Spleen (tissue), 11 donors: ENCODE data around the gene CEND1. TPM values are rescaled to one million over a fixed set of nuclear protein-coding genes. Genes with fewer than 3 reads are reported as not detected.

ENCODE experiments used
- DNase-seq: peaks from one replicate; pipeline ENCODE4 v3.0.0-alpha.2; 2020
- H3K27ac ChIP-seq, 8 donors: fragments of 200-600 bp; sonication (generic) in 7 of 8; 1 replicate in 4 of 8; 2 replicates in 4 of 8; pipeline versions ENCODE4 v1.5.0 to v1.8.0; 2016 to 2021; ENCODE audit warnings: inconsistent platforms in 4 of 8, mild to moderate bottlenecking in 4 of 8, moderate library complexity in 1 of 8
- H3K27me3 ChIP-seq, 7 donors: fragments of 200-600 bp; sonication (generic) in 6 of 7; replicated peaks in 1 of 7; 1 replicate in 4 of 7; 2 replicates in 3 of 7; pipeline versions ENCODE4 v1.5.0 to v1.8.0; 2016 to 2021; ENCODE audit warnings: inconsistent platforms in 3 of 7, mild to moderate bottlenecking in 1 of 7
- H3K36me3 ChIP-seq, 6 donors: fragments of 200-600 bp; sonication (generic) in 5 of 6; 1 replicate in 4 of 6; 2 replicates in 2 of 6; pipeline versions ENCODE4 v1.5.0 to v1.8.0; 2016 to 2021; ENCODE audit warnings: inconsistent platforms in 2 of 6
- H3K4me1 ChIP-seq, 6 donors: fragments of 200-600 bp; sonication (generic) in 5 of 6; 1 replicate in 3 of 6; 2 replicates in 3 of 6; pipeline versions ENCODE4 v1.5.0 to v1.8.0; 2016 to 2021; ENCODE audit warnings: inconsistent platforms in 3 of 6
- H3K4me3 ChIP-seq, 8 donors: fragments of 200-600 bp; sonication (generic) in 7 of 8; 1 replicate in 4 of 8; 2 replicates in 4 of 8; pipeline versions ENCODE4 v1.5.0 to v1.8.0; 2016 to 2021; ENCODE audit warnings: inconsistent platforms in 4 of 8, mild to moderate bottlenecking in 4 of 8, moderate library complexity in 2 of 8
- H3K9me3 ChIP-seq, 8 donors: fragments of 200-600 bp; sonication (generic) in 7 of 8; 1 replicate in 4 of 8; 2 replicates in 4 of 8; pipeline versions ENCODE4 v1.5.0 to v1.8.0; 2016 to 2021; ENCODE audit warnings: inconsistent platforms in 4 of 8
- POLR2A ChIP-seq, 3 donors: fragments of 450-650 bp; IDR thresholded peaks; one replicate each; pipeline ENCODE4 v1.5.1; 2017; ENCODE audit warnings: antibody characterized with exemption in 3 of 3, mild to moderate bottlenecking in 1 of 3
- POLR2AphosphoS5 ChIP-seq, 3 donors: sonication (generic); formaldehyde crosslinking; IDR thresholded peaks; one replicate each; pipeline ENCODE4 v1.5.1; 2017; ENCODE audit warnings: antibody characterized with exemption in 3 of 3
- WGBS, 5 donors: extraction: QIAGEN DNeasy Blood & Tissue Kit in 3 of 5; methylation state at CpG; one replicate each; pipeline versions ENCODE4 v1.1.5 to v1.1.7; 2013 to 2018; 5-methylcytosine and 5-hydroxymethylcytosine counted together
- intact Hi-C: fragments of 100-400 bp; cut with DNase I; formaldehyde crosslinking; loops from one replicate; pipeline ENCODE4 v1.15.0; 2023; ENCODE audit warnings: low total_unique reads
- polyA plus RNA-seq, 3 donors: library from polyadenylated mRNA; stranded (reverse); fragments of 200-250 nt; gene quantifications; one replicate each; pipeline ENCODE4 v1.2.1, GENCODE V29; 2013
- total RNA-seq, 7 donors: library from RNA; depleted of rRNA in 3 of 7; stranded (reverse); fragments of >200 nt in 3 of 7; fragmentation: NEBNext Ultra II Directional in 4 of 7; extraction: Animal tissue kit (Norgen Biotek cat#: 25700) in 4 of 7; gene quantifications; one replicate each; pipeline versions ENCODE4 v1.1.0 to v1.2.1, GENCODE V29; 2016 to 2021
- TF ChIP-seq, protein P1 (sequence below), 11 experiments: fragments of 200-600 bp in 7 of 11; fragments of 450-650 bp in 4 of 11; sonication (generic) in 4 of 11; IDR thresholded peaks in 8 of 11; conservative IDR thresholded peaks in 3 of 11; 1 replicate in 7 of 11; 2 replicates in 4 of 11; pipeline versions ENCODE4 v1.4.0 to v1.8.0; 2016 to 2021; ENCODE audit warnings: antibody characterized with exemption in 11 of 11, inconsistent platforms in 4 of 11, mild to moderate bottlenecking in 1 of 11
- donor health status: healthy with polysubstance abuse.
- donor health status: DM: no; HTN: no; CAD: no; lungs with moderate emphysema.
- donor health status: DM: no; HTN: no; CAD: no.
- donor health status: Bipolar disorder and iron deficiency.
- donor health status: healthy.
- donor health status: DM: no; HTN: no; CAD: no.
- donor health status: DM: yes; HTN: yes; CAD: no.

The CEND1 gene
- total and polyA plus RNA-seq, 10 donors = 0.29 to 0.42 (median 0.42) TPM; not detected in 7

DNA sequence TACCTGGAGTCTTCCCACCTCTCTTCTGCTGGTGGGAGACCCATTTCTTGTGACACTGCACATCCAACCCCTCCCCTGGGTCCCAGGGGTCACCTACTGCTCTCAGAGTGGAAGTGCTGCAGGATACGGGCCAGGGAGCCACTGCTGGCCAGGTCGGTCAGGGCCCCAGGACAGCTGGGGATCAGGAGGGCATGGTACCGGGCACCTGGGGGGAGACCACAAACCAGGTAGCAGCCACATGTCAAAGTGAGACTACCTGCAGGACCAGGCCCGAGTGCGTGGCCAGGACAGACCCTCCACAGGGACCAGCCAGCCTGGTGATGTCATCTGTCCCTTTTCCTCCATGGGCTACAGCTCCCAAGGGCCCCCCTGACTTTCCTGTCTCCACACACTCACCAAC, 16.5 kb downstream of the CEND1 start:
- H3K27me3 ChIP-seq = no peaks in the 10 kb centered on the region
- DNase-seq = no peak
- H3K36me3 ChIP-seq = peaks cover 0 to 65% (median 42%) of the 10 kb centered on the region in 6 donors
- H3K9me3 ChIP-seq = no peaks in the 10 kb centered on the region
- H3K27ac ChIP-seq = no peak overlapping the region
- intact Hi-C loops = no loop called here
- H3K4me3 ChIP-seq = no peak overlapping the region
- H3K4me1 ChIP-seq = peaks cover 12 to 50% (median 37%) of the 10 kb centered on the region in 6 donors
- WGBS, 5 donors = 85 to 95% (median 87%) methylated on average over 5 of the region's 5 CpGs
- TF ChIP-seq POLR2AphosphoS5 (IDR thresholded peaks at IDR 0.05) (no peak), POLR2A (IDR thresholded peaks at IDR 0.05) (no peak)
- TF ChIP-seq, protein P1, sequence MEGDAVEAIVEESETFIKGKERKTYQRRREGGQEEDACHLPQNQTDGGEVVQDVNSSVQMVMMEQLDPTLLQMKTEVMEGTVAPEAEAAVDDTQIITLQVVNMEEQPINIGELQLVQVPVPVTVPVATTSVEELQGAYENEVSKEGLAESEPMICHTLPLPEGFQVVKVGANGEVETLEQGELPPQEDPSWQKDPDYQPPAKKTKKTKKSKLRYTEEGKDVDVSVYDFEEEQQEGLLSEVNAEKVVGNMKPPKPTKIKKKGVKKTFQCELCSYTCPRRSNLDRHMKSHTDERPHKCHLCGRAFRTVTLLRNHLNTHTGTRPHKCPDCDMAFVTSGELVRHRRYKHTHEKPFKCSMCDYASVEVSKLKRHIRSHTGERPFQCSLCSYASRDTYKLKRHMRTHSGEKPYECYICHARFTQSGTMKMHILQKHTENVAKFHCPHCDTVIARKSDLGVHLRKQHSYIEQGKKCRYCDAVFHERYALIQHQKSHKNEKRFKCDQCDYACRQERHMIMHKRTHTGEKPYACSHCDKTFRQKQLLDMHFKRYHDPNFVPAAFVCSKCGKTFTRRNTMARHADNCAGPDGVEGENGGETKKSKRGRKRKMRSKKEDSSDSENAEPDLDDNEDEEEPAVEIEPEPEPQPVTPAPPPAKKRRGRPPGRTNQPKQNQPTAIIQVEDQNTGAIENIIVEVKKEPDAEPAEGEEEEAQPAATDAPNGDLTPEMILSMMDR (IDR thresholded peaks at IDR 0.05 in 8 of 11, conservative IDR thresholded peaks at IDR 0.05 in 3 of 11) = no peak

DNA sequence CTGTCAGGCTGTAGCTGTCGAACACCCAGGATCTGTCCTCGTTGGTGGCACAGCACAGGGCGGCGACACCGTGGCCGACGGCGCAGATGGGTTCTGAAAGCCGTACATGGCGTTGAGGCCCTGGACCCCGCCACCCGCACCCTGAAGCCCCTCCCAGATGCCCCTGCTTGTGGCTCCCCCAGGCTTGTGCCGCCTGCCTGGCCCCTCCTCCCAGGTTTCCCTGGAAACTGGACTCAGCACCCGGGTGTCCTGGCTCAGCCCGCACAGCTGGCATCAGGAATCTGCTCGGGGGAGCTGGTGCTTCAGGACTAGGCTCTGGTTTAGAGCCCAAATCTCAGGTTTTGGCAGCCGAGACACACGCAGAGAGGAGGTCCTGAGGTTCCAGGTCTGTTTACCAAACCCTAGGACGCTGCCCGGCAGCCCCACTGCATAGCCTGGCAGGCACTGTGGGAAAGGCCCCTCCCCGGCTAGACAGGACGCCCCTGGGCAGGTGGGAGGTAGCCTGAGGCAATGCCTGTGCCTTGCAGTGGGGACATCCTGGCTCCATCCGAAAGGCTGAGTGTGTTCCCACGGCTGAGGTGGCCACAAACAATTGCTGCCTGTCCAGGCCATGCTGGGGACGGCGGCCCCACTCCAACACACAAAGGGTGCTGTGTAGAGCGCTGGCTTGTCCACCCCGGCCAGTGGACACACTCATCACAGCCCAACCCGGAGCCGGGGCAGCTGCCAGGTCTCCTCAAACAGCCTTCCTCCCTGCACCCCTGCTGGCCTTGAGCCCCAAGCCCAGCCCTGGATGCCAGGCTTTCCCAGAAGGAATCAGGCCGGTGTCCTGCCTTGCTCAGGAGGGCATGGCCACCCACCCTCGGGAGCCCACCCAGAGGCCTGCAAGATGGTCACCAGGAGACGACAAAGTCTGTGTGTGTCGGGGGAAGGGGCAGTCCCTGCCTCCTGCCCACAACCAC, 17.2 kb downstream of the CEND1 start:
- Histone ChIP-seq H3K4me1 (peaks cover 10 to 43% (median 30%) of the 10 kb centered on the region in 6 donors), H3K27ac (no peak overlapping the region), H3K36me3 (peaks cover 0 to 72% (median 42%) of the 10 kb centered on the region in 6 donors), H3K27me3 (no peaks in the 10 kb centered on the region), H3K4me3 (no peak overlapping the region), H3K9me3 (no peaks in the 10 kb centered on the region)
- intact Hi-C loops = no loop called here
- 83 to 91% (median 90%) methylated on average over 3 to 34 of the region's 34 CpGs for WGBS, 5 donors
- TF ChIP-seq POLR2AphosphoS5 (IDR thresholded peaks at IDR 0.05) (no peak), POLR2A (IDR thresholded peaks at IDR 0.05) (no peak)
- TF ChIP-seq, protein P1 (IDR thresholded peaks at IDR 0.05 in 8 of 11, conservative IDR thresholded peaks at IDR 0.05 in 3 of 11) = no peak
- no peak for DNase-seq

DNA sequence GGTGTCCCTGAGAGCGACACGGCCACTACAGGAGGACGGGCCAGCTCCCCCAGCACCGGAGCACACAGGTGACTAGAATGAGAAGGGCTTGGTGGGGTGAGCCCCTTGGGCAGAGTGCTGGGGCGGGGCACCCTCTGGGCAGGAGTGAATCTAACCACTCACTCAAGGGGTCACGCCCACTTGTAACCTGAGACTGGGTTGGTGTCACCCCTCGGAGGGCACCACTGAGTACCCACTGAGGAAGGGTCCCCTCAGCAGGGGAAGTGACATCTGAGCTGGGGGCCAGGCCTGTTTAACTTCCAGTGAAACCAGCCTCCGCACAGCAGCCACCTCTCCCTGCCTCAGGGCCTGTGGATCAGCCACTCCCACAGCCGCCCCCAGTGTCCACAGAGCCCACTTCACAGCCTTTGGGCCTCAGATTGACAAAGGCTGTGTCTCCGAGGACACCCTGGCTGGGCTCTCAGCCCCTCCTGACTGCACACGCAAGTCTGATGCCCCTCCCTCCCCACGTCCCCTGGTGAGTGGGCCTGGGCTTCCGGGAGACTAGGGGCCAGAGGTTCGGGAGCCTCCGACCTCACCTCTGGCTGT, 18.2 kb downstream of the CEND1 start:
- H3K27me3 ChIP-seq = no peaks in the 10 kb centered on the region
- H3K36me3 ChIP-seq = peaks cover 0 to 82% (median 46%) of the 10 kb centered on the region in 6 donors
- WGBS, 5 donors = 85 to 94% (median 91%) methylated on average over 8 to 15 of the region's 15 CpGs
- no peak overlapping the region for H3K4me3 ChIP-seq
- no peak overlapping the region for H3K27ac ChIP-seq
- H3K9me3 ChIP-seq = no peaks in the 10 kb centered on the region
- intact Hi-C loops = no loop called here
- DNase-seq = no peak
- H3K4me1 ChIP-seq = peaks cover 9 to 39% (median 28%) of the 10 kb centered on the region in 6 donors
- no peak for TF ChIP-seq POLR2A (IDR thresholded peaks at IDR 0.05)
- no peak for TF ChIP-seq POLR2AphosphoS5 (IDR thresholded peaks at IDR 0.05)
- TF ChIP-seq, protein P1 (IDR thresholded peaks at IDR 0.05 in 8 of 11, conservative IDR thresholded peaks at IDR 0.05 in 3 of 11) = no peak
